ENCODE results near the gene GJC2.
"Not testable (repeated sequence)": the region's sequence is repeated elsewhere in the genome, so short reads cannot be mapped to it uniquely, and the experiment has no call there.

Gene GJC2

DNA sequence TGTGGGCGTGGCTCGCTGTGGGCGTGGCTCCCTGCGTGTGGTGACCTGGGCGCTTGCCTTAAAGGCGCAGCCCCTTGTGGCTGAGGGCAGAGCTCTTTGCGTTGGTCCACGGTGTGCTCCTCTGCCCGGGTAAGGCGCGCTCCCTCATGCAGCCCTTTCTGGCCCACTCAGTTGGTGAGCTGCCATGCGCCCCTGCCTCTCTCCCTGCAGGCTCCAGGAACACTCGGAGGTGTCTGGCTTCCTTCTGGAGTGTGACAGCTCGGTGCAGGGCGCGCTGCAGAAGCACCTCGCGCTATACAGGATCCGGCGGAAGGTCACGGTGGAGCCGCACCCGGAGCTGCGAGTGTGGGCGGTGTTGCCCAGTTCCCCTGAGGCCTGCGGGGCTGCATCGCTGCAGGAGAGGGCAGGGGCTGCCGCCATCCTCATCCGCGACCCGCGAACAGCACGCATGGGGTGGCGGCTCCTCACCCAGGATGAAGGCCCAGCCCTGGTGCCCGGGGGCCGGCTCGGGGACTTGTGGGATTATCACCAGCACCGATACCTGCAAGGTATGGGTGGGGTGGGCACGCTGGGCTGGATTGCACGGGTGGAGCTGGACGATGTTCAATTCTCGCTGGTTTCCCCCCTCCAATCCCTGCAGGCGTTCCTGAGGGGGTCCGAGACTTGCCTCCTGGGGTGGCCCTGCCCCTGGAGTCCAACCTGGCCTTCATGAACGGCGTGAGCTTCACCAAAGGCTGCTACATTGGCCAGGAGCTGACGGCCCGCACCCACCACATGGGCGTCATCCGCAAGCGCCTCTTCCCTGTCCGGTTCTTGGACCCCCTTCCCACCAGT is 25.0 kb downstream of the GJC2 start:
- DNase-seq, result no peak

DNA sequence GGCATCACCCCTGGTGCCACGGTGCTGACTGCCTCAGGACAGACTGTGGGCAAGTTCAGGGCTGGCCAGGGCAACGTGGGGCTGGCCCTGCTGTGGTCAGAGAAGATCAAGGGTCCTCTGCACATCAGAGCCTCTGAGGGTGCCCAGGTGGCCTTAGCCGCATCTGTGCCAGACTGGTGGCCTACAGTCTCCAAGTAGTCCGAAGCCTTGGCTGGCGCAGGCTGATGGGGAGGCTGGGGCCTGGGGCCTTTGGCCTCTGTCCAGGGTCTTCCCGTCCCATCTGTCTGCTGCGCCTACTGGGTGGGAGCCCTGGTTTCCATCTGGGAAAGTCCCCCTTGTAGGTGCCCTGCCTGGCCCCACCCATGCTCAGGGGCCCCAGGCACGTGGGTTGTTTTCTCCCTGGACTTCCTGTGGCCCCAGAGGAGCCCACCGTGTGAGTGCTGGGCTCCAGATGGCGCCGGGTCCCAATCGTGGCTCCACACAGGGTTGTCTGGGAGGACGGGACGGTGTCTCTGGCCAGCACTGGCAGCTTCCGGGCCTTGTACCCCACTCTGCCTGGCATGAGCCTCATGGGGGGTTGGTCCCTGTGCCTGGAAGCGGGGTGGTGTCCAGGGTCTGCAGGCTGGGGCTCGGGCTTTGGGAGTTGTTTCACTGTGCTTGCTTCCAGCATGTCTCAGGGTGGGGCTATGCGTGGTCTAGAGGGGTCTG is 25.7 kb downstream of the GJC2 start:
- DNase-seq, result no peak

DNA sequence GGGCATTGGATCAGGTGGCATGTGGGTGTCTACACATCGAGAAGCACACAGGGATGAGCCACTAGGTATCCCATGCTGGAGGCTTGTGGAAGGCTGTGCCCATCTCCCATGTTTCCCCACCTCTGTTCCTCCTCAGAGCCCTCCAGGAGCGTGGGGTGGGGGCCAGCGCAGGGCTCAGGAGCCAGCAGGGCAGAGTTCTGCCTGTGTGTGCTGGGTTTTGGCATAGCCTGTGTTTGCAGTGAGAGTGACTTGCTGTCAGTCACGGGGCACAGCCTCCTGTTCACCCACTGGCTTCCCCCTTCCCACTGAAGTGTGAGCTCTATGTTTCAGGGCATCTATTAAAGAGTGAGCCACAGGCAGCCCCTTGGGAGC is 26.3 kb downstream of the GJC2 start:
- no peak for DNase-seq

DNA sequence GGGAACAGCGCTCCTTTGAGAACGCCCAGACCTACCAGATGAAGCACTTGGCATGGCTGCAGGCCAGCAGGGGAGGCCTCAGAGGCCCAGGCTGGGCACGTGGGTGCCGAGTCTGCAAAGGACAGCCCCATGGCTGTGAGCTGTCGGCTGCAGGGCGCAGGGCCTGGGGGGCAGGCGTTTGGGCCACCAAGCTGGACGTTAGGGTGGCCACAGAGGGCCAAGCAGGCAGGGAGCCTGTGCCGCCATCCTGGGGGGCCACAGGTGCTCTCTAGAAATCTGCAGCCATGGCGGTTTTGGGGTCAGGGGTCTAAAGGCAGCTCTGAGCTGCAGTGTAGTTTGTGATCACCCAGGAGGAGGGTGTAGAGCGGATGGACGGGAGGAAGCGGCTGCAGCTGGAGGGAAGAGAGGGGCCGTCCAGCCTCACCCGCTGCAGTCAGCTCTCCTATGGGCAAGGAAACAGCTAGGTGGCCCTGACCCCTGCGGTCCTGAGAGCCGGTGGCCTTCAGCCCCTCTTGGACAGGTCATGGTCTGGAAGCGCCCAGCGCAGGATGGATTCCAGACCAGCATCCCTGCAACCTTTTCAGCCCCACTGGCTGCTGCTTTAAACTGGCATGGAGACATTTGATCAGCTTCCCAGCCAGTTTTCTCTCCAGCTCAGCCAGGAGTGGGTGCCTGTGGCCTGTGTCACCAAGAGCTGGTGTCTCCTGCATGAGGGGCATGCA is 26.9 kb downstream of the GJC2 start:
- DNase-seq, result no peak

DNA sequence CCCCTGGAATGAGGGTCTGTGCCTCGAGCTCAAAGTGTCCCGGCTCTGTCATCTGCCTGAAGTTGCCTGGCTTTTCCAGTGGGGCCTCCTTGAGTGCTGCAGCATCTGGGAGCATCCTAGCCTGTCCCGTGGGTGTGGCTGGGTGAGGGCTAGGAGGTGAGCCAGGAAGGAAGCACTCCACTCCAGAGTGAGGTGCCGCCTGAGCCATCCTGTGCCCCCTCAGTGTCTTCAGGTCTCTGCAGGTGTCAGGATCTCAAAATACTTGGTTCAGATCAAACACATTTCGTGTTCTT is 27.4 kb downstream of the GJC2 start:
- no peak for DNase-seq

DNA sequence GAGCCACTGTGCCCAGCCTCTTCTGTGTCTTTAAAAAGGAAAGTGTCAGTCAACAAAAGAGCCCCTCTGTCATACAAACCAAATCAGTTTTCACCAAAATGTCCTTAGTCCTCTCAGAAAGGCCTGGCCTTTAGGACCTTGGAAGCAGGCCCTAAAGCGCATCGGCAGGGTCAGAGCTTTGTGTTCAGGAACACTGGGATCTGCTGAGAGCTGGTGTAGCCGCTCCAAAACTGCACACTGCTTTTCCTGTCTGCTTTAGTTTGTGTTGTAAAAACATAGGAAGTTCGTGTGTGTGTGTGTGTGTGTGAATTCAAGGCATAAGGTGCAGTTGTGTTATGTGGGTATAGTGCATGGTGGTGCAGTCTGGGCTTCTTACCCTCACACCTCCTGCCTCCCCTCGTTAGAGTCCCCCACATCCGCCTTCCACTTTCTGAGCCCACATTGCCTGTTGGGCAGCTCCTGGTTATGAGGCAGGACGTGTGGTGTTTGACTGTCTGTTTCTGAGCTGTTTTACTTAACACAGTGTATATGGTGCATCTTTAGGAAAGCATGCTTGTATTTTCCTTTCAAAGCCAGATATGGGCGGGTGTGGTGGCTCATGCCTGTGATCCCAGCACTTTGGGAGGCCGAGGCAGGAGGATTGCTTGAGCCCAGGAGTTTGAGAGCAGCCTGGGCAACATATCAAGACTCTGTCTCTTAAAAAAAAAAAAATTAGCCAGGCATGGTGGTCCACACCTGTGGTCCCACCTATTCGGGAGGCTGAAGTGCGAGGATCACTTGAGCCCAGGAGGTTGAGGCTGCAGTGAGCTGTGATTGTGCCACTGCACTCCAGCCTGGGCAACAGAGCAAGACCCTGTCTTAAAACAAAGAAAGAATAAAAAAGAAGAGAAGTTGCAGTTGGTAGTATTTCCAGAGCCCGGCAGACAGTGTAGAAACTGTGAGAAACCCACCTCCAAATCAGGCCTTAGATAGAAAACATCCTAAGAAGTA is 28.3 kb downstream of the GJC2 start:
- no peak for DNase-seq

DNA sequence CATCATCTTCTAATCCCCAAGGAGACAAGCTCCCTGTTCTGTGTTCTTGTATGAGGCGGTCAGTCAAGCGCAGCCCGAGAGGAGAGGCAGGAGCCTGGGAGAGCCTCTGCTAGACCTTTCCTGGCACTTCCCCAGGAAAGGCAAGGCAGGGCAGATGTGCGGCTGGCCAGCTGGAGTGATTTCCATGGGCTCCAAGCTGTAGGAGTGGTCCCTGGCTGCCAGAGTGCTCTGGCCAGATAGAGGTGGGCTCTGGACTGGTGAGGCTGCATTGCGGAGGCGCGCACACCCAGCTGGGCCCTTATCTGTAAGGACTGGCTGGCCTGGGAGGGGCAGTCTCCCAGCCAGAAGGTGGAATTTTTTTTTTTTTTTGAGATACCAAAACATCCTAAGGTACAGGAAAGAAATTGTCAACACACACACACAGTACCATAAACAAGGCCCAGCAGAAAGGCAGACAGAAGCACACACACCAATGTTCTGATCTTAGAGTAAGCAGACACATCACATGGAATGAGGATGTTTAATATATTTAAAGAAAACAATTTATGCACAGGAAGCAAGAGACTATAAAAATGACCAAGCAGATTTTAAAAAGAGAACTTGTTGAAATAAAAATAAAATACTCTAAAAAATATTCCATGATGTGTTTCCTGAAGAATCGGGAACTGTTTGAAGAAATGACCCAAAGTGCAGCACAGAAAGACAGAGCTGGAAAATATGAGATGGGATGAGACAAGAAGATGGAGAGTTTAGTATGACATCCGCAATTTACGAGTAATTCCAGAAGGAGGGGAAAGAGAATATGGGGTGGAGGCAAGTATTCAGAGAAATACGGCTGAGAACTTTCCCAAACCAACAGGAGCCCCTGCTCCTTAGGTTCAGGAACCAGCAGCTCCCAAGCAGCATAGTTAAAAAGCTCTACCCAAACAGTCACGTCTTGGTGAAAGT is 29.3 kb downstream of the GJC2 start:
- DNase-seq, result no peak

DNA sequence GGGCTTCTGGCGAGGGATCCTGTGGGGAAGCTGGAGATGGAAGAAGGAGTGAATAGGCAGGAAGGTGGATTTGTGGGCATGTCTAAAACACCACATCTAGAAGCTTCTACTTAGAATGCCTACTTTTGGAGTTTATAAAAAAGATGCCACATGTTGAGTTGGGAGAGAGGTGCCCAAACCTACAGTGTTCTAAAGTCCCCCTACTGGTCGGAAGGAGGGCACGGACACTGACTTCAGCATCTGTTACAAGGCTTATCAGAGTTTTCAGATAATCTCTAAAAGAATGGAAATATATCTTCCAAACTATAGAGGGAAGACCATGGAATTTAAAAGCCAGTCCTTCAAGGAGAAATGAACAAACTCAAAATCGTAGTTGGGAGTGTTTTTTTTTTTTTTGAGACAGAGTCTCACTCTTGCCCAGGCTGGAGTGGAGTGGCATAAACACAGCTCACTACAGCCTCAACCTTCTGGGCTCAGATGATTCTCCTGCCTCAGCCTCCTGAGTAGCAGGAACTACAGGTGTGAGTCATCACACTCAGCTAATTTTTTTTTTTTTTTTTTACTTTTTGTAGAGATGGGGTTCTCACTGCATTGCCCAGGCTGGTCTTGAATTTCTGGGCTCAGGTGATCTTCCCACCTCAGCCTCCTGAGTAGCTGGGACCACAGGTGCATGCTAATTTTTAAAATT is 30.7 kb downstream of the GJC2 start:
- DNase-seq, result no peak

DNA sequence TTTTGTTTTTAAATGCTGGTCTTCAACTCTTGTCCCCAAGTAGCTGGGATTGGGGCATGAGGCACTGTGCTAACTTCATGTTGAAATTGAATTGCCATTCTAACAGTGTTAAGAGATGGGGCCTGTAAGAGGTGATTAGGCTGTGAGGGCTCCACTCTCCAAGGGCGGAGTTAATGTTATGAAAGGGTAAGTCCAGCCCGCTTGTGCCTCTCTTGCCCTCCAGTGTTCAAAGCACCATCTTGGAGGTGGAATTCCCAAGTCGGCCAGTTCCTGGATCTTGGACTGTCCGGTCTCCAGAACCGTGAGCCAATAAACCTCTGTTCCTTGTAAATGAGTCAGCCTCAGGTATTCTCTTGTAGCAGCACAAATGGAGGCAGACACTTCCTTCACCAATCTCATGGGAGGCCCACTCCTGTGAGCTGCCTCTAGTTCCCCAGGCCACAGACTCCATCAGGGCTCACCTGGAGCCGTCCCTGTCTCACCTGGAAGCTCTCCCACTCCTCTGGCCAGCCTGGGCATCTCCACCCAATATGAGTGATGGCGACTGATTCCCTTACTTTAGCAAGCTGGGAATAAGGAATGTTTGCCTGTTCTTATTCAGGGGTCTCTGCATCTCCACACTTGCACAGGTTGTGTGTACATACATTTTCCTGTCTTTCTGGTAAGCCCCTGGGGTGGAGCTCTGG is 31.4 kb downstream of the GJC2 start:
- DNase-seq, result no peak

DNA sequence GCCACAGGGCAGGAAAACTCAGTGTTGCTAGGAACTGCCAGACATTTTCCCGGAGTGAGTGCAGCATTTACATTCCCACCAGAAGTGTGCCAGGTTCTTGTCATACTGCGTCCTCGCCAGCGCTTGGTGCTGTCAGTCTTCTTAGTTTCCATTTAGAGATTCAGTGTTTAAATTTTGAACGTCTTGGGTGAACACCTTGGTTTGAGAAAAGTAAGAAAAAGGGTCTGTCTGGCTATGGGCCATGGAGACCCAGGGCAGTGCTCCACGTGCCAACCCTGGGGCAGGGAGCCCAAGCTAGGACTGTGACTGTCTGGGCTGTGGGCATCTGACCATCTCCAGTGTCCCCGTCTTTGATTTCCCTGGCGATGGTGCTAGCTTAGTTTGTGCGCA is 31.9 kb downstream of the GJC2 start:
- DNase-seq, result no peak

DNA sequence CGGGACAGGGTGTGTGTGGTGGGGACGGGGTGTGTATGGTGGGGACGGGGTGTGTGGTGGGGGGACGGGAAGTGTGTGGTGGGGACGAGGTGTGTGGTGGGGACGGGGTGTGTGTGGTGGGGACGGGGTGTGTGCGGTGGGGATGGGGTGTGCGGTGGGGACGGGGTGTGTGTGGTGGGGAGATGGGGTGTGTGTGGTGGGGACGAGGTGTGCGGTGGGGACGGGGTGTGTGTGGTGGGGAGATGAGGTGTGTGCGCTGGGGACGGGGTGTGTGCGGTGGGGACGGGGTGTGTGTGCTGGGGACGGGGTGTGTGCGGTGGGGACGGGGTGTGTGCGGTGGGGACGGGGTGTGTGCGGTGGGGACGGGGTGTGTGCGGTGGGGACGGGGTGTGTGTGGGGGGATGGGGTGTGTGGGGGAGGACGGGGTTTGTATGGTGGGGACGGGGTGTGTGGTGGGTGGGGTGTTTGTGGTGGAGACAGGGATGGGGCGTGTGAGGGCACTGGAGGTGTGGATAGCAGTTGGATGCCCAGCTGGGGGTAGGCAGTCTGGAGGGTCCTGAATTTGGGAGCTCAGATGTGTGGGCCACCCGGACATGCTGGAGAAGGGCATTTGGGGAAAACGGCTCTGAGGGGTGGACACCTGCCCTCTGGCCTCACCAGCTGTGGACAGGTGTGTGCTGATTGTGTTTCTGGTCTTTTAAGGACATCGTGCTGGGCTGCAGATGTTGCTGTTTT is 32.7 kb downstream of the GJC2 start:
- no peak for DNase-seq

DNA sequence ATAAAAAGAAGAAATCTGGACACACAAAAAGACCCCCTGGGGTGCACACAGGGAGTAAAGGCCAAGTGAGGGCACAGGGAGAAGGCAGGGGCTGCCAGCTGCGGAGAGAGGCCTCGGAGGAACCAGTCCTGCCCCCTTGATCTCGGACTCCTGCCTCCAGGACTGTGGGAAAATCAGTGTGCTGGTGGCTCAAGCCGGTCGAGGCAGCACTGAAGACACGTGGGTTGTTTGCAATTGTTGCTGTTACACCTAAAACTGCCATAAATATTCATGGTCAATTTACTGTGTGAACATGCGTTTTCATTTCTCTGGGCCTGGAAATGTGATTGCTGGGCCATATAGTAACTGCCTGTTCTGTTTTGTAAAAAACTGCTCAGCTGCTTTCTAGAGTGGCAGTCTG is 34.4 kb downstream of the GJC2 start:
- no peak for DNase-seq

DNA sequence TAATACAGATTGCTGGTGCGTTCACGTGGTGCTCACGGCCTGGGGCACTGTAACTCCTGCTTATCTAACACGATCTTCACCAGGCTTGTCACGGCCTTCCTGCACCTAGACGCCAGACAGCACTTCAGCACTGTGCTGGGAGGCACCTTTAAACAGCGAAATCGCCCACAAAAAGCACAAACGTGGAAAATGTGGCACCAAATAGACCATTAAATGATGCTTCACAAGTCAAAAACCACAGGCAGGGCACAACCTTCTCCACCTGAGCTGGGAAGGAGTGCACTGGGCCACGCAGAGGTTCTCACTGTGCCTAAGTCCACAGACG is 35.9 kb downstream of the GJC2 start:
- DNase-seq, result no peak

DNA sequence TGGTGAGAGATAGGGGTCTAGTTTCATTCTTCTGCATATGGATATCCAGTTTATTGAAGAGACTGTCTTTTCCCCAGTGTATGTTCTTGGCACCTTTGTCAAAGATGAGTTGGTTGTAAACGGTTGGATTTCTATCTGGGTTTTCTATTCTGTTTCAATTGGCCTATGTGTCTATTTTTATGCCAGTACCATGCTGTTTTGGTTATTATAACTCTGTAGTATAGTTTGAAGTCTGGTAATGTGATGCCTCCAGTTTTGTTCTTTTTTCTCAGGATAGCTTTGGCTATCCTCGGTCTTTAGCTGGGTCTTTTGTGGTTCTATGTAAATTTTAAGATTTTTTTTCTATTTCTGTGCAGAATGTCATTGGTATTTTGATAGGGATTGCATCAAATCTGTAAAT is 38.5 kb downstream of the GJC2 start:
- not testable (repeated sequence) for DNase-seq

DNA sequence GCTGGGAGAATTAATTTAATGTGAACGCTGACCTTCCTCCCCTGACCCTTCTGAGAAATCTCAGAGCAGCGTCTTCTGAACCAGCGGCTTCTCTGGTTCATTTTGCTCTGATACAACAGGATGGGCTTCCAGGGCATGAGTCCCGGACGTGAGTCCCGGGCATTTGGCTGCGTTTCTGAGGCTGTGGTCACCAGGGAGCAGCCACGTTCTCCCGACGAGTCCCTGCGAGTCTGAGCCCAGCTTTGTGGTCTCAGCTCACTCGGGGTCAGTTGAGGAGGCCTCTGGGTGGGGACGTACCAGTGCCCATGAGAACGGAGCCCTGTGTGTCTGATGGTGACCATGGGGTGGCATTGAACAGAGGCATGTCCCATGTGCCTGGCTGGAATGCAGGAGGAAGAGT is 40.5 kb downstream of the GJC2 start:
- no peak for DNase-seq

DNA sequence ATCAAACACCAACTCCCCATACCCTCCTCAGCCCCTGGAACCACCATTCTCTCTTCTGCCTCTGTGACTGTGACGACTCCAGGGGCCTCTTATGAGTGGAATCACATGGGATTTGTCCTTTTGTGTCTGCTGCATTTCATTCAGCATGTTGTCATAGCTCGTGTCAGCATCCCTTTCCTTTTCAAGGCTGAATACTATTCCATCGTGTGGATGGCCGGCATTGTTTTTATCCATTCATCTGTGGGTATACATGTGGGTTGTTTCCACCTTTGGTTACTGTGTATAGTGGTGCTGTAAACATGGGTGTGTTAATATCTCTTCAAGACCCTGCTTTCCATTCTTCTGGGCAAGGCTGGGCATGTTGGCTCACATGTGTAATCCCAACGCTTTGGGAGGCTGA is 41.0 kb downstream of the GJC2 start:
- no peak for DNase-seq

DNA sequence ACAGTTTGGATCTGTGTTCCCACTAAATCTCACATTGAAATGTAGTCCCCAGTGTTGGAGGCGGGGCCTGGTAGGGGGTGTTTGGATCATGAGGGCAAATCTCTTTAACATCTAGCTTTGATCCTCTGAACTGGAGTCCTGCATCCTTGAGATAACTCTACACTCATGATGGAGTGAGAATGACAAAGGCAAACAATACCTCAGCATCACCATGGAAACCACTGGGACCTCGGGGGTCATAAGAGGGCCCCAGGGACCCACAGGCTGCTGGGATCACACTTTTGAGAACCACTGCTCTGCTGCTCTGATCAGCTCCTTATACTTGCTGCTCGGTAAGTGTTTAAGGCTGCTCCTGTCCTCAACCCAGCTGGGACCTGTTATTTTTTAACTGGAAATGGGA is 44.7 kb downstream of the GJC2 start:
- no peak for DNase-seq

DNA sequence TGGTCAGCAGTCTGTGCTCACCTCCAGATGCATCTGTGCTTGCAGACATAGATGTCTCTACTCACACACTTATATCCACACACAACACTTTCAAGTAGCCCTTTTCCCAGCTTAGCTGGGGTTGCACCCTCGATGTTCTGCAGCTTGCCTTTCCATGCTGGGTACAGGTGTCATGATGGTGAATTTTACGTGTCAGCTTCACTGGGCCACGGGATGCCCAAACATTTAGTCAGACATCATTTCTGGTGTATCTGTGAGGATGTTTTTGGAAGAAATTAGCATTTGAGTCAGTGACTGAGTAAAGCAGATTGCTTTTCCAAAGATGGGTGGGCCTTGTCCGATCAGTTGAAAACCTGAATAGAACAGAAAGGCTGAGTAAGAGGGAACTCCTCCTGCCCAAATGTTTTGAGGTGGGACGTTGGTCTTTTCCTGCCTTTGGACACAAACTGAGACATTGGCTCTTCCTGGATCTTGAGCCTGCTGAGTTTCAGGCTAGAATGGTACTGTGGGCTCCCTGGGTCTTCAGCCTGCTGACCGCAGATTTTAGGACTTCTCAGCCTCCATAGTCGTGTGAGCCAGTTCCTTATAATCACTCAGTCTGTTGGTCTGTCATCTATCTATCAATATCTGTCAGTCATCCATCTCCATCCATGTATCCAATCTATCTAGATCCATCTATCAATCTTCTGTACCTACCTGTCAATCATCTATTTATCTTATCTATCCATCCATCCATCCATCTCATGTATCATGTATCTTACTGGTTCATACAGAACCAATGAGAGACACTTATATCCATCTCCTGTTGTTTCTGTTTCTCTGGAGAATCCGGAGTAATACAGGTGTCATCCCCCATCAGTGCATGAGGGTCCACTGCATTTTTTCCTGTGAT is 45.4 kb downstream of the GJC2 start:
- DNase-seq, result no peak

Data from NCI-H510A treated with DMSO at 0.1 percent for 48 hours (cell line).